Subcutaneous adipose tissue (tissue), 4 donors: ENCODE measurements around the gene RAB44. TPM values are rescaled to one million over a fixed set of nuclear protein-coding genes. Genes with fewer than 3 reads are reported as not detected.

Source experiments
- CTCF ChIP-seq: fragments of 450-650 bp; IDR thresholded peaks from one replicate; pipeline ENCODE4 v1.5.1; 2016; ENCODE audit warnings: low read depth, mild to moderate bottlenecking, control low read depth, antibody characterized with exemption, moderate library complexity
- total RNA-seq, 4 donors: library from RNA; depleted of rRNA; stranded (reverse); fragments of >200 nt; gene quantifications; one replicate each; pipeline ENCODE4 v1.1.0, GENCODE V29; 2016

The RAB44 gene
- total RNA-seq, 4 donors from 2014 or later: 0.51 to 1.3 (median 0.82) TPM; not detected in 1

GRCh38 chr6:36685166-36685924, 12.3 kb upstream of the RAB44 start:
- TF ChIP-seq CTCF: no peak

GRCh38 chr6:36685926-36686667, 11.5 kb upstream of the RAB44 start:
- TF ChIP-seq CTCF: no peak

- TF ChIP-seq CTCF: no peak
Measured at GRCh38 chr6:36686668-36687513, 10.7 kb upstream of the RAB44 start.

- no peak for TF ChIP-seq CTCF
Measured at GRCh38 chr6:36688063-36688738, 9.4 kb upstream of the RAB44 start.

GRCh38 chr6:36688739-36689075, 8.9 kb upstream of the RAB44 start:
- TF ChIP-seq CTCF: no peak

GRCh38 chr6:36691011-36691410, 6.6 kb upstream of the RAB44 start:
- TF ChIP-seq CTCF: no peak
